Right cardiac atrium (tissue), 5 donors: ENCODE data around the gene CYCS. TPM values are rescaled to one million over a fixed set of nuclear protein-coding genes. Genes with fewer than 3 reads are reported as not detected.
"Not testable (repeated sequence)": the region's sequence is repeated elsewhere in the genome, so short reads cannot be mapped to it uniquely, and the experiment has no call there.

ENCODE experiments used
- ATAC-seq, 2 donors: fragments of 200-7000 bp; cut with Tn5 transposase; one replicate each; pipeline versions ENCODE4 v1.8.0 to v1.9.1; 2020; ENCODE audit warnings: moderate library complexity in 2 of 2, mild to moderate bottlenecking in 1 of 2
- DNase-seq, 3 donors: peaks; one replicate each; pipeline ENCODE4 v3.0.0-alpha.2; 2020
- H3K27ac ChIP-seq: one replicate; pipeline ENCODE4 v1.5.1; 2013; ENCODE audit warnings: mild to moderate bottlenecking, low read length, control low read depth, moderate library complexity
- H3K27me3 ChIP-seq: one replicate; pipeline ENCODE4 v1.6.1; 2013; ENCODE audit not compliant: control insufficient read depth, insufficient read depth
- H3K4me1 ChIP-seq: one replicate; pipeline ENCODE4 v1.6.1; 2013; ENCODE audit warnings: low read length; ENCODE audit not compliant: control insufficient read depth, insufficient read depth
- H3K4me3 ChIP-seq: one replicate; pipeline ENCODE4 v1.5.1; 2013; ENCODE audit warnings: low read length, control low read depth
- H3K9me3 ChIP-seq: one replicate; pipeline ENCODE4 v1.6.1; 2013; ENCODE audit warnings: low read length; ENCODE audit not compliant: control insufficient read depth
- WGBS: extraction: QIAGEN DNeasy Blood & Tissue Kit; methylation state at CpG from one replicate; pipeline ENCODE4 v1.1.7; 2013; 5-methylcytosine and 5-hydroxymethylcytosine counted together
- intact Hi-C, 4 donors: fragments of 100-400 bp; cut with DNase I; formaldehyde crosslinking; loops; one replicate each; pipeline versions ENCODE4 v1.11.0 to v1.14.0; 2022 to 2023
- long read RNA-seq, 4 donors: library from polyadenylated mRNA; unstranded; transcript quantifications; one replicate each; pipeline ENCODE4 v2.0.0, GENCODE V29; 2020 to 2021
- polyA plus RNA-seq: library from polyadenylated mRNA; stranded (reverse); fragments of 200-250 nt; gene quantifications from one replicate; pipeline ENCODE4 v1.2.3, GENCODE V29; 2013
- total RNA-seq, 4 donors: library from RNA; stranded (reverse); fragmentation: NEBNext Ultra II Directional; extraction: Animal tissue kit (Norgen Biotek cat#: 25700); gene quantifications; one replicate each; pipeline ENCODE4 v1.2.1, GENCODE V29; 2021
- donor health status: healthy with polysubstance abuse.
- donor health status: DM: no; HTN: yes; CAD: no.
- donor health status: DM: no; HTN: no; CAD: no.
- donor health status: DM: no; HTN: yes; CAD: no; lungs with severe emphysema.
- donor health status: DM: yes; HTN: yes; CAD: no.

CYCS gene
- total RNA-seq (100 to 1,000 TPM; 504 to 668 (median 617) TPM), polyA plus RNA-seq (708 TPM)
- long read RNA-seq, donor 1, full-length matches to known transcripts: 284 of 299 reads
- long read RNA-seq, donor 1, partial matches to known transcripts: 6 of 299 reads
- long read RNA-seq, donor 1, other reads (novel, unspliced or antisense): 9 of 299 reads
- long read RNA-seq, donor 2, full-length matches to known transcripts: 265 of 275 reads
- long read RNA-seq, donor 2, partial matches to known transcripts: 9 of 275 reads
- long read RNA-seq, donor 2, other reads (novel, unspliced or antisense): 1 of 275 reads
- long read RNA-seq, donor 3, full-length matches to known transcripts: 283 of 301 reads
- long read RNA-seq, donor 3, partial matches to known transcripts: 8 of 301 reads
- long read RNA-seq, donor 3, other reads (novel, unspliced or antisense): 10 of 301 reads
- long read RNA-seq, donor 4, full-length matches to known transcripts: 188 of 197 reads
- long read RNA-seq, donor 4, partial matches to known transcripts: 3 of 197 reads
- long read RNA-seq, donor 4, other reads (novel, unspliced or antisense): 6 of 197 reads

DNA sequence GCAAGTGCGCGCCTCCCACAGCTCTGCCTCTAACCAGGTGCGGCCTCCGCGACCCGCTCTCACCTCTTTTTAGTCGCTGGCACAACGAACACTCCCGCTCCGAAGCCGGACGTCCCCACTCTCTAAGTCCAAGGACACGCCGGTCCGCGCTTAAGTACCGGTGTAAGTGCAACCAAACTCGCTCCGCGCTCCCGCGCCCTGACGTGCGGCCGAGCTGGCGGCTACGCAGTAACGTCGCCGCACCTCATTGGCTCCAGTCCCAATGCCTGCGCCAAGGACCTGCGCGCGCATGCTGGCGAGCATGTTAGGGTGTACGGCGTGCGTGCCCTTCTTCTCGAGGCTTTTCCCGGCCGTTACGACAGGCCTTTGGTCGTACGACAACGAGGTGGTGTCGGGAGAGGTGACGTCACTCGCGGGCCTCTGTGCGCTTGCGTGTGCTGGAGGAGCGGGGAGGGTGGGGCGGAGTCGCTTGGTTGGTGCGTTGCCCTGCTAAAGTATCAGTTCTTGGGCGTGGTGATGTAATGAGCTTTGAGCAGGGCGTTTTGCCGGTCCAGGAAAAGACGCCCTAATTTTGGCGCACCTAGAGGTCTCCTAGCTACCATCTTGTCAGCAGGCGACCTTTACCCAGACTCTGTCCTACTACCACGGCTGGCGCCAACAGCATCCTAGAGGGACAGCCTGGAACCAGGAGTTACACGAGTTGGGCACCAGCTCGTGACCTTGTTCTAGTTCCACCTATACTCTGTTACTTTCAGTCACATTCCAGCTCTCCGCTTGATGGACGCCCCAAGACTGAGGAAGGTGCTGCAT, at the start of gene CYCS:
Gene CYCS (minus strand): TSS at position 124 of the 810 bp plus-strand sequence. CDS start 1,141 bp downstream, outside the sequence.
- peak; percentile 98 to 99 for ATAC-seq
- Histone ChIP-seq H3K4me3 (peak within 1 kb of the TSS; percentile 80), H3K4me1 (no peaks in the 10 kb centered on the region), H3K27ac (peak within 1 kb of the TSS; percentile 82), H3K9me3 (no peaks in the 10 kb centered on the region), H3K27me3 (no peaks in the 10 kb centered on the region)
- intact Hi-C loops: no loop called here
- peak; percentile 99 to 100 (median 100) for DNase-seq
- 1% methylated on average over 67 of the region's 67 CpGs for WGBS

DNA sequence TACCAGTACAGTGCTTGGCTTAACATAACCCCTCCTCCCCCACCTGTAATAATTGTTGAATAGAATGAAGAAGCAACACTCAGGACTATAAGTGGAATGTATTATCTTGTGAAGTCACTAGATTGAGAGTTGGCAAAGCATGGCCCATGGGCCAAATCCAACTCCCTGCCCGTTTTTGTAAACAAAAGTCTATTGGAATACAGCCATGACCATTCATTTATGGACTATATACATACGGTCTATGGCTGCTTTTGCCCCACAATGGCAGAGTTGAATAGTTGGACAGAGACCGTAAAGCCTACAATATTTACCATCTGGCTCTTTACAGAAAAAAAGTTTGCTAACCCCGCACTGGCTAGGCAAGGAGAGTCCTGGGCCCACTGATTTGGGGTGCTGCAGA, 48.1 kb upstream of the CYCS start:
- DNase-seq: no peak
- WGBS: 70% methylated on average over 4 of the region's 4 CpGs
- ATAC-seq: no peak

DNA sequence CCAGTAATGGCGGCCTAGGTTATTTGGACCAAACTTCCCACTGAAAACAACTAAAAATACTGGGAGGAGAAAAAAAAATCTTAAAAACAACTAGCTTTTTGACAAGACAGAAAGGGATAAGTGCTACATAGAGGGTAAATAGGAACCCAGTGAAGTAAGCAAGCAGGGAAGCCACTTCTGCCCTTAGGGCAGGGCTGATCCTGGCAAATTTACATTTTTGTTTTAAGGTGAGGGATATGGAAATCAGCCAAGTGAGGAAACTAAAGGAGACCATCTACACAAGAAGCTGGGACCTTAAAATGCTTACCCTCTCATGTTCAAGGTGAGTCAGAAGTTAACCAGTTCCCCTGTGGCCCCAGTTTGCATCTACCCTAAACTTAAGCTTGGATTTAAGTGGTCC, 46.5 kb upstream of the CYCS start:
- intact Hi-C loops: no loop called here
- Histone ChIP-seq H3K4me1 (no peaks in the 10 kb centered on the region), H3K4me3 (no peak overlapping the region), H3K27me3 (no peaks in the 10 kb centered on the region), H3K27ac (no peak overlapping the region), H3K9me3 (no peaks in the 10 kb centered on the region)
- ATAC-seq (no peak), DNase-seq (no peak)
- WGBS: 90% methylated on average over 1 of the region's 1 CpG

More for the DNA sequence above, 48.1 kb upstream of the CYCS start:
- intact Hi-C loops: no loop called here
- Histone ChIP-seq H3K9me3 (no peaks in the 10 kb centered on the region), H3K27me3 (no peaks in the 10 kb centered on the region), H3K4me1 (no peaks in the 10 kb centered on the region), H3K4me3 (no peak overlapping the region), H3K27ac (no peak overlapping the region)

DNA sequence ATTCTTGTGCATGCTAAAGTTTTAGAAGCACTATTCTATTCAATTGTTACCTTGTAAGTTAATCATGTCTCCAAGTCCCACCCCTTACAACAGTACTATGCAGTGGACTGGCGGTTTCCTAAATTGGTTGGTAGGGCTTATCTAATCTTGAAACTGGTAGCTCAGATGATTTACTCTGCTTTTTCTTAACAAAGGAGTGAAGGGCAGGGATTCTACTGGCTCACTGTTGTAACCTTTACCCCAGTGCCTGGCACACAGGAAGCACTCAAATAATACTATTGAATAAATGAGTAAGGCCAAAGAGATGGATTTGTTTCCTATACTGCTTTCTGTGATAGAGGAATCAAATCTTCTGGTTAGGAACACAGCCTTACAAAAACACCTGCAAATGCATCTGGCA, 46.0 kb upstream of the CYCS start:
- ATAC-seq: no peak
- no peaks in the 10 kb centered on the region for H3K27me3 ChIP-seq
- intact Hi-C loops: no loop called here
- H3K27ac ChIP-seq: no peak overlapping the region
- WGBS: 98% methylated on average over 1 of the region's 1 CpG
- no peaks in the 10 kb centered on the region for H3K9me3 ChIP-seq
- no peaks in the 10 kb centered on the region for H3K4me1 ChIP-seq
- no peak for DNase-seq
- H3K4me3 ChIP-seq: no peak overlapping the region

DNA sequence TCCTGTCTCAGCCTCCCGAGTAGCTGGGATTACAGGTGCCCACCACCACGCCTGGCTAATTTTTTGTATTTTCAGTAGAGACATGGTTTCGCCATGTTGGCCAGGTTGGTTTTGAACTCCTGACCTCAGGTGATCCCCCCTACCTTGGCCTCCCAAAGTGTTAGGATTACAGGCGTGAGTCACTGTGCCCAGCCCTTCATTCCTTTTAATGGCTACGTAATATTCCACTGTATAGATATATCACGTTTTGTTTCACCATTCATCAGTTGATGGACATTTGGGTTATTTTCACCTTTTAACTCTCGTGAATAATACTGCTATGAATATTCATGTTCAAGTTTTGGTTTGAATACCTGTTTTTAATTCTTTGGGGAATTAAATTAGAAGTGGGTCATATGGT, 44.6 kb upstream of the CYCS start:
- ATAC-seq (no peak), DNase-seq (no peak)
- Histone ChIP-seq H3K4me3 (no peak overlapping the region), H3K9me3 (no peaks in the 10 kb centered on the region), H3K4me1 (no peaks in the 10 kb centered on the region), H3K27me3 (no peaks in the 10 kb centered on the region), H3K27ac (no peak overlapping the region)
- intact Hi-C loops: no loop called here
- WGBS: 96% methylated on average over 7 of the region's 7 CpGs

DNA sequence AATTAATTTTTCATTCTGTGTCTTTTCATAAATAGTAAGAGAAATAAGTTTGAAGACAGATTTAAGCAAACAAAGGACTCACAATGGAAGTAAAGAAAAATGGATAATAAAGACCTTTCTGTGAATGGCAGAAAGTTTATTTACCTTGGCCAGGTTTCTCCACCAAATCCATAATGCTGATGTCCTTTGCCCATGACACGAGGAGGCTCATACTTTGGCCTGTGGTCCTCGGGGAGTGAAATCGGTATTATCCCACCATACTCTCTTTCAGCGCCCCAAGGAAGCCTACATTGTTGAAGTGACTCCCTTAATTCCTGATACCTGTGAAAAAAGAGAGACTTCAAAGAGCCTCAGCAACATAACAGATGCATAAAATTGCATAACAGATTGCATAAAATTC, 43.1 kb upstream of the CYCS start:
- Histone ChIP-seq H3K27ac (no peak overlapping the region), H3K9me3 (no peaks in the 10 kb centered on the region), H3K4me1 (no peaks in the 10 kb centered on the region), H3K4me3 (no peak overlapping the region), H3K27me3 (no peaks in the 10 kb centered on the region)
- 74% methylated on average over 4 of the region's 4 CpGs for WGBS
- no peak for ATAC-seq
- intact Hi-C loops: no loop called here
- no peak for DNase-seq

DNA sequence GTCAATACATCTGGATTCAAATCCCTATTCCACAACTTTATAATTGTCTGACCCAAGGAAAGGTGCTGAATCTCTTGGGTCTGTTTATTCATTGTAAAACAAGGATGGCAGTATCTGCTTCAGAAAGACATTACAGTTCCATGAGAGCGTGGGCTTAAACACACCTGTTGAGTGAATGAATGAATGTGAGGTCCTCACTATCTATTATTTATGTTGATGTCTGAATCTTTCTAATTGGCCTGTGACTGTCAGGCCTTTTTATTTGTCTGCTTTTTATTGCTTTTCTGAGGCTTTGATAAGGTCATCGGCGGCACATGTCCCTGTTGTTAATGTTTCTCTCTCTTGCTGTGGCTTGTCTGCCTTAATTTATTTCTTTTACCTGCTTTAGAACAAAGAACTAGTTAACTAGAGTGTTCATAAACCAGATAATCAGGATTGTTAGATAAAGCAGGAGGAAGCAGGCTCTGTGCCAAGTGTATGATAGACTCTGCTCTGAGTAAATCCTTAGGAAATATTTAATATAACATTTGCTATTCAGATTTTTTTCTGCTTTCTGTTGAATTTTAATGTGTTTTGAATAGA, 42.3 kb upstream of the CYCS start:
- DNase-seq (no peak), ATAC-seq (no peak)
- Histone ChIP-seq H3K27me3 (no peaks in the 10 kb centered on the region), H3K4me1 (no peaks in the 10 kb centered on the region), H3K9me3 (no peaks in the 10 kb centered on the region), H3K4me3 (no peak overlapping the region), H3K27ac (no peak overlapping the region)
- 77% methylated on average over 3 of the region's 3 CpGs for WGBS
- intact Hi-C loops: no loop called here

DNA sequence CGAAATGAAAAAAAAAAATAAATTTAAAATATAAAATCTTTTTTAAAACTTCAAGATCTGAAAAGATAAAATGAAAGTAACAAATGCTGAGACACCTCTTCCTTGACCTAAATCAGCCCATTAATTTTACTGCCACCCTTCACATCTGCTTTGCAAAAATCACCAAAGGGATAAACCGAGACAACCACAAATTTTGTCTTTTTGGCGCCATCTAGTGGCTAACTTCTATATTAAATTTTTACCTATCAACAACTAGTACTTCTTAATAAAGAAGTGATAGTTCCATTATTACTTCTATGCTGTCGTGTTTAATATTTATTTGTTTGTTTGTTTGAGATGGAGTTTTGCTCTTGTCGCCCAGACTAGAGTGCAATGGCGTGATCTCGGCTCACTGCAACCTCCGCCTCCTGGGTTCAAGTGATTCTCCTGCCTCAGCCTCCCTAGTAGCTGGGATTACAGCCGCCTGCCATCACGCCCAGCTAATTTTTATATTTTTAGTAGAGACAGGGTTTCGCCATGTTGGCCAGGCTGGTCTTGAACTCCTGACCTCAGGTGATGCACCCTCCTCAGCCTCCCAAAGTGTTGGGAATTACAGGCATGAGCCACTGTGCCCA, 35.0 kb upstream of the CYCS start:
- 47% methylated on average over 11 of the region's 11 CpGs for WGBS
- not testable (repeated sequence) for ATAC-seq, DNase-seq

DNA sequence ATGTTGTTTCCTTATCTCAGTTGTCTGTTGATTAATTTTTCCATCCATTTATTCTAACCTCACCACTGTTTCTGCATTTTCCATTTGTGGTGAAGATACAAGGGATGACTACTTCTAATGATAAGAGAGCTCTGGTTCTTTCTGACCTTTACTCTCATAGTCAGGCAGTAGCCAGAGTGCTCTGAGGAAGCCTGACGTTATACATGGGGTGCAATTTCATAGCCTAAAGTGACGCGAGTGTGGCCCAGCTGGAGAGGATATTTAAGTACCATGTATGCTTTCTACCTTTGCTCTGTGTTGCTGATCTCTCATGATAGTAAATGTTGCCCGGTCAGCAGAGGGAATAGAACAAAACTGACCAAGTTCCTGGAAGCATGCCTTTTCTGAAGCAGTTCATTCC, 33.9 kb upstream of the CYCS start:
- ATAC-seq: no peak
- no peaks in the 10 kb centered on the region for H3K4me1 ChIP-seq
- no peak overlapping the region for H3K4me3 ChIP-seq
- WGBS: 88% methylated on average over 4 of the region's 4 CpGs
- intact Hi-C loops: no loop called here
- DNase-seq: no peak
- no peak overlapping the region for H3K27ac ChIP-seq
- H3K9me3 ChIP-seq: no peaks in the 10 kb centered on the region
- H3K27me3 ChIP-seq: no peaks in the 10 kb centered on the region

More for the DNA sequence above, 35.0 kb upstream of the CYCS start:
- intact Hi-C loops, H3K27ac ChIP-seq, H3K9me3 ChIP-seq, H3K27me3 ChIP-seq, H3K4me1 ChIP-seq, H3K4me3 ChIP-seq: not testable (repeated sequence)

DNA sequence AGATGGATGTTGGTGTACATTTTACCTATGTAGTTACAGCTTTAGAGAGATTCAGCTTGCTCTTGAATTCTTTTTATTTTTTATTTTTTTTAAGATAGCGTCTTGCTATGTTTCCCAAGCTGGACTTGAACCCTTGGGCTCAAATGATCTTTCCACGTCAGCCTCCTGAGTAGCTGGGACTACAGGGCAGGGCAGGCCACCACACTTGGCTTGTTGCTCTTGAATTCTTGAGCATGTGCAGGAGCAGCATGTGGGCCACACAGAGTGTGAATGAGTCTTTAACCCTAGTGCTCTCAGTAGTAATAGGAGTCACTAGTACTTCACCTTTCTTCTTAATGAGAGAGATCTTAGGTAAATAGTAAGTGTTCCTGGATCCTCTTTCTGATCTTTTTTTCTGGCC, 26.7 kb upstream of the CYCS start:
- WGBS: 84% methylated on average over 2 of the region's 2 CpGs
- DNase-seq (no peak), ATAC-seq (no peak)
- intact Hi-C loops: no loop called here
- Histone ChIP-seq H3K27me3 (no peaks in the 10 kb centered on the region), H3K9me3 (no peaks in the 10 kb centered on the region), H3K4me1 (no peaks in the 10 kb centered on the region), H3K4me3 (no peak overlapping the region), H3K27ac (no peak overlapping the region)
